ENCODE results near the gene RNPEP. TPM values are rescaled to one million over a fixed set of nuclear protein-coding genes. Genes with fewer than 3 reads are reported as not detected.

Gene RNPEP
- total and polyA plus RNA-seq, 8 donors: 23.3 to 900 (median 50.5) TPM

GRCh38 chr1:202046227-202046626 lies 63.8 kb downstream of the RNPEP start:
- DNase-seq: peak; percentile 95 to 97
- Histone ChIP-seq H3K27ac (peak overlapping the region; percentile 85 to 92 (median 90)), H3K36me3 (no peaks in the 10 kb centered on the region), H3K4me1 (peaks cover 21 to 50% (median 41%) of the 10 kb centered on the region in 4 donors), H3K27me3 (peaks cover 0 to 11% (median 0%) of the 10 kb centered on the region in 3 donors), H3K9me3 (no peaks in the 10 kb centered on the region), H3K4me3 (no peak overlapping the region)
- TF ChIP-seq CTCF (IDR thresholded peaks at IDR 0.05) (no peak), POLR2AphosphoS5 (IDR thresholded peaks at IDR 0.05) (peak; percentile 40 to 97 (median 94)), EP300 (IDR thresholded peaks at IDR 0.05) (no peak), POLR2A (IDR thresholded peaks at IDR 0.05) (peak in 1 of 4 donors; percentile 46)
- intact Hi-C loops (cut with DNase I; ENCODE audit: low total_unique reads): no loop called here
- 23 to 81% (median 40%) methylated on average over 3 of the region's 3 CpGs for WGBS, 5 donors

GRCh38 chr1:202046748-202047708 lies 64.6 kb downstream of the RNPEP start:
- TF ChIP-seq POLR2AphosphoS5 (IDR thresholded peaks at IDR 0.05) (peak in 2 of 3 donors; percentile 20 to 40), POLR2A (IDR thresholded peaks at IDR 0.05) (no peak)
- 49 to 65% (median 52%) methylated on average over 5 of the region's 5 CpGs for WGBS, 5 donors
- Histone ChIP-seq H3K4me3 (no peak overlapping the region), H3K27me3 (peaks cover 0 to 11% (median 0%) of the 10 kb centered on the region in 3 donors), H3K4me1 (peaks cover 21 to 47% (median 38%) of the 10 kb centered on the region in 4 donors), H3K27ac (peak overlapping the region; percentile 85 to 92 (median 90)), H3K9me3 (no peaks in the 10 kb centered on the region), H3K36me3 (no peaks in the 10 kb centered on the region)
- intact Hi-C loops (cut with DNase I; ENCODE audit: low total_unique reads): no loop called here
- peak; percentile 41 to 45 for DNase-seq

- WGBS, 5 donors: 30 to 57% (median 45%) methylated on average over 4 of the region's 4 CpGs
- H3K27me3 ChIP-seq: peaks cover 0 to 11% (median 0%) of the 10 kb centered on the region in 3 donors
- TF ChIP-seq POLR2AphosphoS5 (IDR thresholded peaks at IDR 0.05) (peak in 2 of 3 donors; percentile 4 to 42), CTCF (IDR thresholded peaks at IDR 0.05) (no peak)
- H3K36me3 ChIP-seq: no peaks in the 10 kb centered on the region
- no peaks in the 10 kb centered on the region for H3K9me3 ChIP-seq
- peaks cover 21 to 40% (median 34%) of the 10 kb centered on the region in 4 donors for H3K4me1 ChIP-seq
- intact Hi-C loops (cut with DNase I; ENCODE audit: low total_unique reads): no loop called here
- H3K27ac ChIP-seq: peak overlapping the region; percentile 86 to 92 (median 90)
- DNase-seq: peak; percentile 51 to 57
- no peak overlapping the region for H3K4me3 ChIP-seq
These were observed 65.5 kb downstream of the RNPEP start for GRCh38 chr1:202047977-202048376.

- TF ChIP-seq EP300 (IDR thresholded peaks at IDR 0.05): no peak
- TF ChIP-seq POLR2AphosphoS5 (IDR thresholded peaks at IDR 0.05): peak in 2 of 3 donors; percentile 61 to 65
- TF ChIP-seq CTCF (IDR thresholded peaks at IDR 0.05): no peak
- intact Hi-C loops (cut with DNase I; ENCODE audit: low total_unique reads): no loop called here
- H3K9me3 ChIP-seq: no peaks in the 10 kb centered on the region
- peak; percentile 45 to 83 for DNase-seq
- H3K4me1 ChIP-seq: peaks cover 21 to 33% (median 29%) of the 10 kb centered on the region in 4 donors
- H3K27me3 ChIP-seq: peaks cover 0 to 11% (median 0%) of the 10 kb centered on the region in 3 donors
- WGBS, 5 donors: 36 to 62% (median 36%) methylated on average over 5 of the region's 5 CpGs
- H3K27ac ChIP-seq: peak overlapping the region; percentile 86 to 92 (median 90)
- no peaks in the 10 kb centered on the region for H3K36me3 ChIP-seq
- no peak overlapping the region for H3K4me3 ChIP-seq
These were observed 66.7 kb downstream of the RNPEP start for GRCh38 chr1:202049129-202049528.
